ENCODE data around the gene IER3IP1. TPM values are rescaled to one million over a fixed set of nuclear protein-coding genes. Genes with fewer than 3 reads are reported as not detected.

Gene IER3IP1
- total and polyA plus RNA-seq, 2 donors (not counting 1 experiment from before 2014, with no cell fraction given): 2.4 to 8.7 TPM

DNA sequence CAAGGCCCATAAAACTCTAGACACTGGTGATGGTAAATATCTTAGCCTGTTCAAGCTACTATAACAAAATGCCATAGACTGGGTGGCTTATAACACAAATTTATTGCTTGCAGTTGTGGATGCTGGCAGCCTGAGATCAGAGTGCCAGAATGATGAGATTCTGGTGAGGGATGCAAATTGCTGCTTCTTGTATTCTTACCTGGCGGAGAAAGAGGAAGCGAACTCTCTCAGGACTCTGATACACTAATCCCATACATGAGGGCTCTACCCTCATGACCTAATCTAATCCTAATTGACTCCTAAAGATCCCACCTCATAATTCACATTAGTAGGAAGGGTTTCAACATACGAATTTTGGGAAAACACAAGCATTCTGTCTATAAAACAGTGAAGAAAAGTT is 4.6 kb upstream of the IER3IP1 start:
- Mint-ChIP-seq H3K4me3 (no peak overlapping the region), H3K27me3 (peaks cover 12% of the 10 kb centered on the region), H3K27ac (no peak overlapping the region), H3K9me3 (ENCODE audit: insufficient read depth) (peaks cover 11% of the 10 kb centered on the region), H3K4me1 (peaks cover 7% of the 10 kb centered on the region)
- H3K9ac ChIP-seq (ENCODE audit: low read length): no peak overlapping the region
- TF ChIP-seq, protein P1, sequence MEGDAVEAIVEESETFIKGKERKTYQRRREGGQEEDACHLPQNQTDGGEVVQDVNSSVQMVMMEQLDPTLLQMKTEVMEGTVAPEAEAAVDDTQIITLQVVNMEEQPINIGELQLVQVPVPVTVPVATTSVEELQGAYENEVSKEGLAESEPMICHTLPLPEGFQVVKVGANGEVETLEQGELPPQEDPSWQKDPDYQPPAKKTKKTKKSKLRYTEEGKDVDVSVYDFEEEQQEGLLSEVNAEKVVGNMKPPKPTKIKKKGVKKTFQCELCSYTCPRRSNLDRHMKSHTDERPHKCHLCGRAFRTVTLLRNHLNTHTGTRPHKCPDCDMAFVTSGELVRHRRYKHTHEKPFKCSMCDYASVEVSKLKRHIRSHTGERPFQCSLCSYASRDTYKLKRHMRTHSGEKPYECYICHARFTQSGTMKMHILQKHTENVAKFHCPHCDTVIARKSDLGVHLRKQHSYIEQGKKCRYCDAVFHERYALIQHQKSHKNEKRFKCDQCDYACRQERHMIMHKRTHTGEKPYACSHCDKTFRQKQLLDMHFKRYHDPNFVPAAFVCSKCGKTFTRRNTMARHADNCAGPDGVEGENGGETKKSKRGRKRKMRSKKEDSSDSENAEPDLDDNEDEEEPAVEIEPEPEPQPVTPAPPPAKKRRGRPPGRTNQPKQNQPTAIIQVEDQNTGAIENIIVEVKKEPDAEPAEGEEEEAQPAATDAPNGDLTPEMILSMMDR (IDR thresholded peaks at IDR 0.05): no peak
- TF ChIP-seq EZH2 (IDR thresholded peaks at IDR 0.05; ENCODE audit: borderline replicate concordance, insufficient read depth, low read depth, low read length, poor library complexity, severe bottlenecking): no peak
- ATAC-seq (ENCODE audit: low read depth): no peak
- no peak overlapping the region for H2AFZ ChIP-seq (ENCODE audit: insufficient read depth, low read depth, low read length, poor library complexity, severe bottlenecking)
- H3K36me3 ChIP-seq (replicated peaks in 1 of 2; ENCODE audit: control extremely low read depth in 1 of 2, control insufficient read depth in 1 of 2, extremely low read depth in 1 of 2, insufficient read depth in 2 of 2, low read length in 1 of 2): no peaks in the 10 kb centered on the region
- intact Hi-C loops (cut with micrococcal nuclease): no loop called here
- H3K9me3 ChIP-seq (ENCODE audit: control extremely low read depth in 1 of 3, control insufficient read depth in 2 of 3, insufficient read depth in 1 of 3, low read length in 2 of 3): peaks cover 0 to 19% (median 17%) of the 10 kb centered on the region in 3 donors
- H3K27ac ChIP-seq (ENCODE audit: low read length in 2 of 2): no peak overlapping the region
- no peak overlapping the region for H3K4me3 ChIP-seq (ENCODE audit: control extremely low read depth in 1 of 5, extremely low read depth in 1 of 5, insufficient read depth in 1 of 5, low read depth in 2 of 5, low read length in 4 of 5)
- peaks cover 7% of the 10 kb centered on the region for H3K79me2 ChIP-seq (ENCODE audit: control insufficient read depth, insufficient read depth, low read length)
- CTCF ChIA-PET: no interaction called here
- POLR2A ChIA-PET: no interaction called here
- H3K4me1 ChIP-seq (ENCODE audit: control insufficient read depth in 2 of 2, insufficient read depth in 2 of 2, low read length in 2 of 2): no peaks in the 10 kb centered on the region
- WGBS (ENCODE audit: insufficient coverage): no CpG with 5 or more reads among the region's 3 CpGs
- no peak overlapping the region for H3K4me2 ChIP-seq (replicated peaks; ENCODE audit: low read depth, low read length, poor library complexity, severe bottlenecking)
- peaks cover 0 to 6% (median 2%) of the 10 kb centered on the region in 4 experiments for H3K27me3 ChIP-seq (replicated peaks in 1 of 4; ENCODE audit: control extremely low read depth in 1 of 4, control insufficient read depth in 3 of 4, insufficient read depth in 4 of 4, low read length in 3 of 4)
- no peaks in the 10 kb centered on the region for H4K20me1 ChIP-seq (ENCODE audit: control insufficient read depth, insufficient read depth, low read length, poor library complexity, severe bottlenecking)
- DNase-seq: no peak

DNA sequence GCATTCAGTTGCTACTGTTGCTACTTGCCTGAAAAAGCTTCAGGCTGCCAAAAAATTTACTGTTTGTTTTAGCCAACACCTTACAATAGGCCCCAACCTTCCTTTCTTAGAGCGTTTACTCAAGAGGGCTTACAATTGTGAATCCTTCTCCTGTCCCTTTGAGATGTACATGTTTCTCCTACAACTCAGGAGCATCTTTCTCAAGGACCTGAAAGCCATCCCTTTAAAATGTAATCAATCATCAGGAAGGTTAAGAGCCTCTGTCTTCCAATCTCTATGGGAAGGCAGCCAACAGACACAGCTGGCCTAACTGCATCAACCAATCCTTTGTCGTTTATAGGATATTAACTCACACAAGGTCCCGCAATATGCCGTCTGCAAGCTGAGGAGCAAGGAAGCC is 3.4 kb upstream of the IER3IP1 start:
- TF ChIP-seq, protein P1 (IDR thresholded peaks at IDR 0.05): no peak
- no peak for TF ChIP-seq EZH2 (IDR thresholded peaks at IDR 0.05; ENCODE audit: borderline replicate concordance, insufficient read depth, low read depth, low read length, poor library complexity, severe bottlenecking)
- Histone ChIP-seq H3K36me3 (replicated peaks in 1 of 2; ENCODE audit: control extremely low read depth in 1 of 2, control insufficient read depth in 1 of 2, extremely low read depth in 1 of 2, insufficient read depth in 2 of 2, low read length in 1 of 2) (no peaks in the 10 kb centered on the region), H3K4me2 (replicated peaks; ENCODE audit: low read depth, low read length, poor library complexity, severe bottlenecking) (no peak overlapping the region), H3K79me2 (ENCODE audit: control insufficient read depth, insufficient read depth, low read length) (peaks cover 19% of the 10 kb centered on the region), H3K27ac (ENCODE audit: low read length in 2 of 2) (no peak overlapping the region), H3K4me3 (ENCODE audit: control extremely low read depth in 1 of 5, extremely low read depth in 1 of 5, insufficient read depth in 1 of 5, low read depth in 2 of 5, low read length in 4 of 5) (no peak overlapping the region), H3K4me1 (ENCODE audit: control insufficient read depth in 2 of 2, insufficient read depth in 2 of 2, low read length in 2 of 2) (peaks cover 9 to 12% of the 10 kb centered on the region in 2 donors), H3K27me3 (replicated peaks in 1 of 4; ENCODE audit: control extremely low read depth in 1 of 4, control insufficient read depth in 3 of 4, insufficient read depth in 4 of 4, low read length in 3 of 4) (peaks cover 0 to 6% (median 2%) of the 10 kb centered on the region in 4 experiments), H2AFZ (ENCODE audit: insufficient read depth, low read depth, low read length, poor library complexity, severe bottlenecking) (no peak overlapping the region), H4K20me1 (ENCODE audit: control insufficient read depth, insufficient read depth, low read length, poor library complexity, severe bottlenecking) (peaks cover 5% of the 10 kb centered on the region), H3K9me3 (ENCODE audit: control extremely low read depth in 1 of 3, control insufficient read depth in 2 of 3, insufficient read depth in 1 of 3, low read length in 2 of 3) (peaks cover 0 to 13% (median 7%) of the 10 kb centered on the region in 3 donors), H3K9ac (ENCODE audit: low read length) (no peak overlapping the region)
- intact Hi-C loops (cut with micrococcal nuclease): no loop called here
- H3K4me1 Mint-ChIP-seq: peaks cover 7% of the 10 kb centered on the region
- H3K4me3 Mint-ChIP-seq: no peak overlapping the region
- ChIA-PET POLR2A (no interaction called here), CTCF (no interaction called here)
- H3K9me3 Mint-ChIP-seq (ENCODE audit: insufficient read depth): peaks cover 4% of the 10 kb centered on the region
- 100% methylated on average over 4 of the region's 4 CpGs for WGBS (ENCODE audit: insufficient coverage)
- no peak for DNase-seq
- no peak overlapping the region for H3K27ac Mint-ChIP-seq
- H3K27me3 Mint-ChIP-seq: peaks cover 11% of the 10 kb centered on the region
- ATAC-seq (ENCODE audit: low read depth): no peak
